Stimulated activated effector memory CD8-positive, alpha-beta T cell treated with anti-CD3 and anti-CD28 coated beads, Interleukin-12 subunit alpha, Interleukin-12 subunit beta, amount 100 ng/mL, for 72 hours (primary cell): ENCODE results near the gene ANXA2.
"Not testable (repeated sequence)": the region's sequence is repeated elsewhere in the genome, so short reads cannot be mapped to it uniquely, and the experiment has no call there.

Source experiments
- ATAC-seq: fragments of 150-1000 bp; cut with Tn5 transposase; 2 replicates; pipeline ENCODE4 v1.10.0; 2021
- DNase-seq, 2 donors: peaks; one replicate each; pipeline ENCODE4 v3.0.0; 2021 to 2022; ENCODE audit warnings: low spot score in 2 of 2
- H3K27ac Mint-ChIP-seq: one replicate; pipeline ENCODE4 v1.8.0; 2022; ENCODE audit warnings: mild to moderate bottlenecking, mixed read lengths
- H3K36me3 Mint-ChIP-seq: one replicate; pipeline ENCODE4 v1.8.0; 2022; ENCODE audit warnings: mild to moderate bottlenecking, mixed read lengths
- H3K4me1 Mint-ChIP-seq: one replicate; pipeline ENCODE4 v1.8.0; 2022; ENCODE audit warnings: mixed read lengths
- H3K4me3 Mint-ChIP-seq: one replicate; pipeline ENCODE4 v1.8.0; 2022; ENCODE audit warnings: mild to moderate bottlenecking, mixed read lengths
- H3K9me3 Mint-ChIP-seq: one replicate; pipeline ENCODE4 v1.8.0; 2022; ENCODE audit warnings: mixed read lengths

The ANXA2 gene

DNA sequence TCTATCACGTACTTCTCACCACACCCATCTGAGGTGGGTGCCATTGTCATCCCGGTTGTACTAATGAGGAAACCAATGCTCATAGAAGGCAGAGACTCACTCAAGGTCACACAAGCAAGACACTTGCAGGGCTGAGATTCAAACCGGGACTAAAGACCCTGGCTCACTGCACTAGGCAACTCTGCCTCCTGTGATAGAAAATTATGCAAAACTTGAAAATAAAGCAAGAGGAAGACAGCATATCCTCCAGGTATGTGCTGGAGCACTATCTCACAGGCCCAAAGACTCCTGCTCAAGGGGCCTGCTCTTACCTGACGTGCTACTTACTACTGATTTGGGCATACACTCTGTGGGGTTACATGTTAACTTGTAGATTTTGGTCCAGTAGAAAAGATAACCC, 25.6 kb downstream of the ANXA2 start:
- no peak for ATAC-seq
- Mint-ChIP-seq H3K4me1 (peaks cover 35% of the 10 kb centered on the region), H3K27ac (peak overlapping the region; percentile 78), H3K4me3 (no peak overlapping the region), H3K9me3 (no peaks in the 10 kb centered on the region), H3K36me3 (peaks cover 83% of the 10 kb centered on the region)
- no peak for DNase-seq

DNA sequence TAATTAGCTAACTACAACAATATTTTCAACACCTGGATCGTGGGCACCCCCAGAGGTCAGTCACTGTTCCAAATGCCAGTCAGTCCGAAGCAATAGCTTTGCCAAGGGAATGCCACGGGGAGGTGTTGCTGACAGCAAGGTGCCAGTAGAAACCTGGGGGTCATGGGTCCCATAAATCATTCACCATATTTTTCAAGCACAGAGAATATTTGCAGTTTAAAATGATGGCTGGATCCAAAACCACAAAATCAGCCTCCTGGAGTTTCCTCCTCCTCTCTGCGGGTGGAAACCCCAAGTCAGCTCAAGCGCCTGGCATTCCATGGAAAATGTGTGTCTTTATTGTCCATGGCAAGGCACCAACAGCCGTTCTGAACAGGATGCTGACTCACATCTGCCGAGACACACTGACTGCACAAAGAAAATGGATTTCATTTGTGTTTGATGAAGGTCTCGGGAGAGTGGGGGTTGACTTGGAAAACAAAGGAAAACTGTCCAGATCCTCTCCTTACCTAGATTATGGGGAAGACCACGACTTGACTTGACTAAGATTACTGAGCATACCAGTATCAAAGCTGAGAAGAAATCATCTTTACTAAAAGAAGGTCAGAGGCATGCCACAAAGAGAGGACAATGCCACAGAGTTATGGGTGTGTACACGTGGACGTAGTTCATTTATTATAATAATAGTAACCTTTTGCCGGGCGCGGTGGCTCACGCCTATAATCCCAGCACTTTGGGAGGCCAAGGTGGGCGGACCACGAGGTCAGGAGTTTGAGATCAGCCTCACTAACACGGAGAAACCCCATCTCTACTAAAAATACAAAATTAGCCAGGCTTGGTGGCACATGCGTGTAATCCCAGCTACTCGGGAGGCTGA, 26.4 kb downstream of the ANXA2 start:
- peak; percentile 21 for ATAC-seq
- peaks cover 76% of the 10 kb centered on the region for H3K36me3 Mint-ChIP-seq
- no peaks in the 10 kb centered on the region for H3K9me3 Mint-ChIP-seq
- H3K4me1 Mint-ChIP-seq, result peaks cover 29% of the 10 kb centered on the region
- peak overlapping the region; percentile 78 for H3K27ac Mint-ChIP-seq
- no peak overlapping the region for H3K4me3 Mint-ChIP-seq
- no peak for DNase-seq

DNA sequence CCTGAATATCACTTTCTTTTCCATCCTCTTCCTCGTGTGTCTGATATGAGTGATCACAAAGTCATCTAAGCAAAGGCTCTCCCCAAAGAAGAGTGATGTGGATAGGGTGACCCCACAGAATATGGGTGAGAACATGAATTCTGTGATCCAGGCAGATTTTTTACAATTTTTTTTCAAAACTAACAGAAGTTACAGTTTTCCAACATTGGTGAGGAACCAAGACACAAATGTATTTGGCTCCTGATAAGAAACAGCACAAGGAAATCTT, 27.0 kb downstream of the ANXA2 start:
- Mint-ChIP-seq H3K4me1 (peaks cover 25% of the 10 kb centered on the region), H3K9me3 (no peaks in the 10 kb centered on the region), H3K36me3 (peaks cover 75% of the 10 kb centered on the region), H3K27ac (peak overlapping the region; percentile 78), H3K4me3 (no peak overlapping the region)
- ATAC-seq (no peak), DNase-seq (no peak)

DNA sequence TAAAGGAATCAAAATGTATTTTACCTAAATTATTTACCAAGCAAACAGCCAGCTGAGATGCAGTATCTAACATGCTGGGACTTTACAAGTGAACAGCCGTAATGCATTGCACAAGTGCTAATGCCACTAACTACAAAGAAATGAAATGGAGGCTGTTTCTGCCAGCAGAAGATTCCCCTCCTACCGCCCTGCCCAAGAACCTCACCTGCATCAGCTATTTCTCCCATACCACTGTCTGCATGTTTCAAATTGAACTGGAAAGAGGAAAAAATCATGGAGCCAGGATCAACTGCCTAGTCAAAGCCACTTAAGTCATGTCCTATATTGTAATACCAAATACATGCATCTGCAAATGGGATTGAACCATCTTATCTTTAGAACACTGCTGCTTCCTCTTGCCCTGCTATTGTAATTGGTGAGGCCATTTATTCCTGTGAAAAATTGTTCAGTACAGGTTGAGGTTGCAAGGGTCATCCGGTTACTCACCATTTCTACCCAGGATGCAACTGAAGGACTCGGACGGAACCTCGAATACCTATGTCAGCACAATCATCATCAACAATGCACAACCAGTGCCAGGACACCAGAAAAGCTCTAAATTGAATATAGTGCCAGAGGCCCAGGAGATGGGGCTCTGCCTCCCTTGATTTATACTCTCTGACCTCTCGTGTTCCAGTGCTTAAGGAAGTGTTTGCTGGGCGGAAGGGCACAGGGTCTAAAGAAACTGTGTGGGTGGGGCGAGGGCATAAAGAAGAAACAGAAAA, 27.5 kb downstream of the ANXA2 start:
- Mint-ChIP-seq H3K9me3 (no peaks in the 10 kb centered on the region), H3K4me3 (no peak overlapping the region), H3K4me1 (peaks cover 25% of the 10 kb centered on the region), H3K36me3 (peaks cover 74% of the 10 kb centered on the region), H3K27ac (peak overlapping the region; percentile 78)
- ATAC-seq (no peak), DNase-seq (no peak)

DNA sequence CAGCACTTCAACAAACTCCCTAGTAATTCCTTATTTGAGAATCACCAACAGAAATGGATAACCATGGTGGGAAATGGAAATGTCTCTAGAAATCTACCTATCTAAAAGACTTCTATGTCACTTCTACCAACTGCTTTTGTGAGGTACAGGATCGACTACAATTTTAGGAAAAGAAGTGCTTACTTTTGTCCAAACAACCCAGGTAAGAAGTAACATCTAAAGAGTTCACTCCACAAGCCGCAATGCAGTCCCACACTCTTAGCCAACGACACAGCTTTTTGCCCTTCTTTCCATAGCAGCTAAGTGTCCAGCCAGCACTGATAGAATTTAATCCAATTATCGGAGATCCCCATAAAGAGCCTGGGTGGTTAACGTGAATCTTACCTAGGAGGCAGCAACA, 28.1 kb downstream of the ANXA2 start:
- Mint-ChIP-seq H3K9me3 (no peaks in the 10 kb centered on the region), H3K4me3 (no peak overlapping the region), H3K4me1 (peaks cover 25% of the 10 kb centered on the region), H3K27ac (peak overlapping the region; percentile 78), H3K36me3 (peaks cover 71% of the 10 kb centered on the region)
- ATAC-seq, result no peak
- DNase-seq, result no peak

DNA sequence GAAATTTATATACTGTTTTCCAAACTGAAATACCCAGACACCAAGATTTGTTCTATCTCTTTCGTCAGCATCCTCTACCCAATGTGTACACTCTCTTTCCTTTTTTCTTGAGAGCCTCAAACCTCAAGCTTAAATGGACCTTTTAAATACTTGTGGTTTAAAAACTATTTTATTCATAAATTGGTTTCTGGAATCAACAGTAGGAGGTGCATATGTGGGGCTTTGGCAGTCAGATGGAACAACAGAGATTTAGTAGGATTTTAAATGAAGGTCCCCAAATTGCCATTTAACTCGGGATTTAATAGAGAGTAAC, 33.2 kb downstream of the ANXA2 start:
- H3K36me3 Mint-ChIP-seq, result peaks cover 71% of the 10 kb centered on the region
- no peak for ATAC-seq
- H3K27ac Mint-ChIP-seq, result no peak overlapping the region
- no peak for DNase-seq
- H3K4me1 Mint-ChIP-seq, result peaks cover 29% of the 10 kb centered on the region
- no peaks in the 10 kb centered on the region for H3K9me3 Mint-ChIP-seq
- H3K4me3 Mint-ChIP-seq, result no peak overlapping the region

DNA sequence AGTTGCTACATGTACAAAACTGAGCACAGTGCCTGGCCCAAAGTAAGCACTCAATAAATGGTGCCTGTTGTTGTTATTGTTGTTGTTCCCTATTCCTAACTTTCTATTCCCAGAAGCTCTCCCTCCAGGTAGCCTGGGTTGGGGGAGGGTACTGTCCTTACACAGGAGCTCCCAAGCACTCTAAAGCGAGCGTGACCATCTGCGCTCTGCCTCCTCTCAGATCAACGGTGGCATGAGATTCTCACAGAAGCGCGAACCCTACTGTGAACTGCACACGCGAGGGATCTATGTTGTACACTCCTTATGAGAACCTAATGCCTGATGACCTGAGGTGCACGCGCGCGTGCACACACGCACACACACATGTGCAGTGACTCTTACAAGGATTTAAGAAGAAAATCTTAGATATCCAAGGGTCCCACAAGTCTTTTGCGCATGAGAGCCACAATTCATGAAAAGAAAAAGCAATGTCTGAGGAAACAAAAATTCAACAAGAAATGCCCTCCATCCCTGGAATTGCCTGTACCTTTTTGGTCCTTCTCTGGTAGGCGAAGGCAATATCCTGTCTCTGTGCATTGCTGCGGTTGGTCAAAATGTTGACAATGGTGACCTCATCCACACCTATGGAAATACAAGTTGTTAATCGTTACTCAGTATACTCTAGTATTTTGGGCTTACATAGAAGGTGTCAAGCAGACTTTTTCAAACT, 33.7 kb downstream of the ANXA2 start:
- Mint-ChIP-seq H3K27ac (no peak overlapping the region), H3K36me3 (peaks cover 71% of the 10 kb centered on the region)

DNA sequence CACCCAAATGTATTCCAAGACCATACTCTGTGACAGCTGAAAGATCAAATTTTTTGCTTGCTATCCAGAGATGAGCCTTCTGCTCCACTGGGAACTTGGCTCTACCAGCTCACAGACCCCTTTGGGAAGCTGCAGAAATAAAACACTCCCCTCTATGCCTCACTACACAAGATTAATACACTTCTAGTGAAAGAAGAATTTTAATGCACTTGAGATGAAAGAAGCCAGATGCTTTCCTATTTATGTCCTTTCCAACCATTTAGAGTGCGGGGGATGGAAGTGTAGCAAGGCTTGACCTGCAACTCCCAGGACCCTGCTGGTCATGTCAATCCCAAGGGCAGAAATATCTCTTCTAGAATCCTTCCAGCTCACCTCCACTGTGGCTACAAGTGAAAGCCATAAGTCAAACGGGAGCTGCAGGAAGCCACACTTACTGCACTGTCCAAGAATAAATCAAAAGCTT, 34.7 kb downstream of the ANXA2 start:
- peaks cover 79% of the 10 kb centered on the region for H3K36me3 Mint-ChIP-seq
- ATAC-seq, result no peak
- H3K27ac Mint-ChIP-seq, result peak overlapping the region; percentile 87
- no peak overlapping the region for H3K4me3 Mint-ChIP-seq
- H3K9me3 Mint-ChIP-seq, result no peaks in the 10 kb centered on the region
- peaks cover 24% of the 10 kb centered on the region for H3K4me1 Mint-ChIP-seq
- no peak for DNase-seq

More for the DNA sequence above, 33.7 kb downstream of the ANXA2 start:
- Mint-ChIP-seq H3K9me3 (no peaks in the 10 kb centered on the region), H3K4me1 (peaks cover 24% of the 10 kb centered on the region), H3K4me3 (no peak overlapping the region)
- no peak for ATAC-seq
- DNase-seq, result no peak

DNA sequence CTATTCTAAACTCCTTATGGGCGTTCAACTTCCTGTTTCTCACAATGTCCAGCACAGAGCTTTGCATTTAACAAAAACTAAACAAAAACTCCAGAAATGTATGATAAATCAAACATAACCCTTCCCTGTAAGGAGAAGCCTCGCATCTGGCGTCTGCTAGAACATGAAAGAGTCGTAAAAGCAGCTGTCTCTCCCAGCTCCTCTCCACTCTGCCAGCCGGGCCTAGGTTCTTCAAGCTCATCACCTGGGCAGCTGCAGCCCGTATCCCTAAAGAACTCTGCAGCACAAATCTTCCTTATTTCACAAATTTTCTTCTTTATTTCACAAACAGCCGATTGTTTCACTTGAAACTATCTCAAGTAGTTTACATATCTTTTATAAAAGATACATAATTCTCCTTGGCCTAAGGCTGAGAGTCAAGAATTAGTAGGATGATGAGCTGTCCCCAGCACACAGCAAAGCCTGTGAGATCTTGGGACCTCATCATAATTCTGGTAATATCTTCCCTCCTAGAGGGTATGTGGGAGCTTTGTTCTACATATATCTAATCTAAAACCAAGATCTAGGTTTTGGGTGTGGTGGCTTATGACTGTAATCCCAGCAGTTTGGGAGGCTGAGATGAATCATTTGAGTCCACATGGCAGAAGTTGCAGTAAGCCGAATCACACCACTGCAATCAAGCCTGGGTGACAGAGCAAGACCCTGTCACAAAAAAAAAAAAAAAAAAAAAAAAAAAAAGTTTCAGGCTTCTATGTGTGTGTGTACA, 35.3 kb downstream of the ANXA2 start:
- Mint-ChIP-seq H3K4me1 (peaks cover 24% of the 10 kb centered on the region), H3K9me3 (no peaks in the 10 kb centered on the region), H3K4me3 (peak overlapping the region; percentile 45), H3K36me3 (peaks cover 86% of the 10 kb centered on the region), H3K27ac (peak overlapping the region; percentile 87)
- peak; percentile 100 for ATAC-seq
- DNase-seq, result peak; percentile 15 to 64

DNA sequence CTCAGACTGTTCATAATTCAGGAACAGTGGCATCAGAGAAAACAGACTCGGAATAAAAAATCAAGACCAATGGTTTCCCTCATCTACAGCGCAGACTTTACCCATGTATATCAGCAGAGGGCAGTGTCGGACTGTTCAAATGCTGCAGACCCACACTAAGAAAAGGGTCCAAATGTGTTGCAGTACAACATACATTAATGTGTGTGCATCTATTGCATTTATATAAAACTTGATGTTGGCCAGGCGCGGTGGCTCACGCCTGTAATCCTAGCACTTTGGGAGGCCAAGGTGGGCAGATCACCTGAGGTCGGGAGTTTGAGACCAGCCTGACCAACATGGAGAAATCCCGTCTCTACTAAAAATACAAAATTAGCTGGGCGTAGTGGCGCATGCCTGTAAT, 38.0 kb downstream of the ANXA2 start:
- not testable (repeated sequence) for ATAC-seq

DNA sequence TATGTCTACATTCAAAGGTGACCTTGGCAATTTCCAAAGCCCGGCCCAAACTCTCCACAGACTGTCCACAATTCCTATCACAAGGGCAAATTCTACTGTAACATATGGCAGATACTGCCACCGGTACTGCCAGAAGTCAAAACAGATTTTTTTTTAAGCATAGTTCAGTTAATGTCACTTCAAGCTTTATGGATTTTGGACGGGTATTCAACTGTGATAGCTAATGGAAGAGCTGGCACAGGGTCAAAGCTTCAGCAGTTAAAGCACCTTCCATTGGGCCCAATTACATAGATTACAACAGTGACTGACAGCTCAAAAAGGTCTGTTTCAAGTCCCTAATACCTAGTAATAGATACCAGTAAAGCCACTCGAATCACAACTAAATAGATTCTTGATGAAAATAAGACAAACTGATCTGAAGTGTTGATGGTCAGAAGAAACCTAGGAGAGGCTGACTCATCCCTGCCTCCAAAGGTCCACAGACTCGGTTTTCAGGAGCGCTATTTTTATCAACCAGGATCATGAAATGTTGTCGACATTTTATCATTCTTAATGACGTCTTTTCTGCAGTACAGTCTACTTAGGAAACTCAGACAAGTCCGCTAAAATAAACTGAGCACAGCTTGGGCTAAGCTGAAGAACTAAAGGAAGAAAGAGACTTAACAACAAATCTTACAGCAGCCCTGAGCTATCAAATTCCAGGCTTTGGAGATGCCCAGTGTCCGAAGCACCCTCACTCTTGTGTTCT, 38.7 kb downstream of the ANXA2 start:
- Mint-ChIP-seq H3K36me3 (peaks cover 100% of the 10 kb centered on the region), H3K4me3 (no peak overlapping the region), H3K27ac (no peak overlapping the region), H3K9me3 (no peaks in the 10 kb centered on the region), H3K4me1 (peaks cover 31% of the 10 kb centered on the region)
- ATAC-seq (no peak), DNase-seq (no peak)

More for the DNA sequence above, 38.0 kb downstream of the ANXA2 start:
- H3K4me3 Mint-ChIP-seq, H3K9me3 Mint-ChIP-seq, H3K27ac Mint-ChIP-seq: not testable (repeated sequence)
- Mint-ChIP-seq H3K36me3 (peaks cover 100% of the 10 kb centered on the region), H3K4me1 (peaks cover 31% of the 10 kb centered on the region)
- DNase-seq, result peak in 1 of 2 donors; percentile 60

DNA sequence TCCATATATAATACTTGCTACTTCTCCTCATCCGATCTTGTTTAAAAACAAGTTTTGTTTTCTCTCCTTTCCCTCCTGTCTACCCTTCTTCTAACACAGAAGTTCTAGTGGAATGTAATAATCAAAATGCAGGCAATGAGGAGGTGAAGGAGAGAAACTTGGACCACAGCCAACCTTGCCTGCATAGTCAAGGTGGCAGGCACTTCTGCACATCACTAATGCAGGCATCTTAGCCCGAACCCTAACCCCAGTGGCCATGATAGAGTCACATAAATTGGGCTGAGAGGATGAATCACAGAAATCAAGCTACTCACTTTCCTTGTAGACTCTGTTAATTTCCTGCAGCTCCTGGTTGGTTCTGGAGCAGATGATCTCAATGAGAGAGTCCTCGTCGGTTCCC, 41.0 kb downstream of the ANXA2 start:
- Mint-ChIP-seq H3K27ac (no peak overlapping the region), H3K4me3 (no peak overlapping the region), H3K9me3 (no peaks in the 10 kb centered on the region), H3K4me1 (peaks cover 15% of the 10 kb centered on the region), H3K36me3 (peaks cover 100% of the 10 kb centered on the region)
- DNase-seq, result no peak
- no peak for ATAC-seq

DNA sequence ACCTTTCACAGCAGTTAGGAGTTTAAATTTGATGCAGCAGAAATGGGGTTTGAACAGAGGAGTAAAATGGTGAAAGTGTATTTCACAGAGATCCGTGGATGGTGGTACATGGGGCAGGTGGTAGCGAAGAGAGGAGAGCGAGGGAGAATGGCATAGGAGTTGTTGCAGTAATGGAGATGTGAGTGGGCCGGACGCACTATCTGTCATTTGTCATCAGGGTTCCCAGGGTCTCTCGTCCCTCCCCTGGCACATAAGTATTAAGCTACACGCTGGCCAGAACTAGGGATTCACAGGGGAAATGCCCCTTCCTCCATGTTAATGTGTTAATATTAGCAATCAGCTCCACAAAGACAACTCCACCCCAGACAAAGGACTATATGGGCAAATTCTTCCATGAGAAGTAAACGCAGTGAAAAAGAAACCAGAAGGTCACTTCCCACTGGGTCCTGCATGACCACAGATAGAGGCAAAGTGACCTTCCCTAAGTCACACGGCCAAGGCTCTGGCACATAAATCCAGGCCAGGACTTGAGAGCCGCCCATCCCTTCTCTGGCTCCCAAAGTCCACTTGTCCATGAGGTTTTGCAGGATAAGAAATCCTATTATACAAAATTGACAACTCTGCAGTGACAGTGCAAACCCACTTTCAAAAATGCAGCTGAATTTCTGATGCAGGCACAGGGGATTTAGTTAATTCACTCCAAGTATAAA, 42.5 kb downstream of the ANXA2 start:
- Mint-ChIP-seq H3K4me3 (no peak overlapping the region), H3K4me1 (peaks cover 12% of the 10 kb centered on the region), H3K36me3 (peaks cover 100% of the 10 kb centered on the region), H3K27ac (no peak overlapping the region), H3K9me3 (no peaks in the 10 kb centered on the region)
- no peak for DNase-seq
- ATAC-seq, result no peak
